K562 (cell line): ENCODE results near the gene TRUB1. TPM values are rescaled to one million over a fixed set of nuclear protein-coding genes. Genes with fewer than 3 reads are reported as not detected.

Experiments used
- ATAC-seq: fragments of 200-7000 bp; cut with Tn5 transposase; 3 replicates; pipeline ENCODE4 v1.9.1; 2020; ENCODE audit warnings: moderate library complexity
- BruUV-seq: library from RNA; stranded (reverse); fragments of 400-500 nt; replicated peaks from 2 replicates; lab custom pipeline; 2021; lab: Mats Ljungman, UMichigan
- CTCF ChIA-PET: fragments of 300-600 bp; formaldehyde crosslinking; extraction: SDS; loops from one replicate; lab custom pipeline; 2021; ENCODE audit warnings: low intra/inter-chr PET ratio; lab: Yijun Ruan, JAX
- POLR2A ChIA-PET: fragments of 300-600, 350-650 bp; sonication (Branson Sonifier 250); formaldehyde crosslinking; extraction: SDS; loops from one replicate; lab custom pipeline; 2021; ENCODE audit warnings: antibody characterized with exemption, inconsistent platforms; lab: Yijun Ruan, JAX
- DNase-seq, 4 experiments: peaks; one replicate each; pipeline versions ENCODE4 v3.0.0 to v3.0.0-alpha.2; 2011 to 2018; ENCODE audit warnings: low spot score in 3 of 4, mixed read lengths in 3 of 4; ENCODE audit errors: extremely low read depth in 1 of 4
- FAIRE-seq: peaks from 2 replicates; lab custom pipeline; 2011; peaks lifted over from hg19 to GRCh38; lab: Jason Lieb, UNC
- H2AFZ ChIP-seq: 2 replicates; pipeline ENCODE4 v1.6.0; 2011; ENCODE audit warnings: low read depth, low read length, control low read depth, inconsistent platforms
- H3K27ac ChIP-seq: fragments of 200-600 bp; 3 replicates; pipeline ENCODE4 v1.8.0; 2011; ENCODE audit warnings: low read depth, mild to moderate bottlenecking, control low read depth, inconsistent platforms, low read length, moderate library complexity, mixed read lengths; ENCODE audit errors: extremely low read depth
- H3K27me3 ChIP-seq, 2 experiments: fragments of 300-600 bp in 1 of 2; 2 replicates in 1 of 2; 3 replicates in 1 of 2; pipeline versions ENCODE4 v1.6.0 to v1.8.0; 2011; ENCODE audit warnings: inconsistent platforms in 2 of 2, low read length in 2 of 2, mild to moderate bottlenecking in 1 of 2, mixed read lengths in 1 of 2, moderate library complexity in 1 of 2; ENCODE audit not compliant: control insufficient read depth in 2 of 2, insufficient read depth in 2 of 2
- H3K36me3 ChIP-seq: fragments of 300-600 bp; 3 replicates; pipeline ENCODE4 v1.8.0; 2011; ENCODE audit warnings: mild to moderate bottlenecking, low read length, inconsistent platforms; ENCODE audit not compliant: control insufficient read depth, insufficient read depth
- H3K4me1 ChIP-seq, 2 experiments: fragments of 200-600 bp in 1 of 2; replicated peaks in 1 of 2; 2 replicates in 1 of 2; 3 replicates in 1 of 2; pipeline versions ENCODE4 v1.5.1 to v1.8.0; 2011; ENCODE audit warnings: inconsistent platforms in 2 of 2, low read length in 2 of 2, mild to moderate bottlenecking in 1 of 2, mixed read lengths in 1 of 2, moderate library complexity in 1 of 2; ENCODE audit not compliant: control insufficient read depth in 2 of 2, insufficient read depth in 2 of 2
- H3K4me2 ChIP-seq: 2 replicates; pipeline ENCODE4 v1.6.1; 2011; ENCODE audit warnings: low read length, control low read depth, inconsistent platforms, mixed read lengths; ENCODE audit not compliant: insufficient read depth
- H3K4me3 ChIP-seq: fragments of 200-600 bp; sonication (generic), shearing (Covaris generic); 2 replicates; pipeline ENCODE4 v1.5.1; 2016; ENCODE audit warnings: control low read depth, inconsistent platforms
- H3K79me2 ChIP-seq: fragments of 200-600 bp; 3 replicates; pipeline ENCODE4 v1.8.0; 2011; ENCODE audit warnings: low read length, inconsistent platforms; ENCODE audit not compliant: control insufficient read depth, insufficient read depth
- H3K9ac ChIP-seq, 2 experiments: 2 replicates each; pipeline versions ENCODE4 v1.6.0 to v1.6.1; 2011; ENCODE audit warnings: low read depth in 2 of 2, low read length in 2 of 2, control low read depth in 1 of 2, inconsistent platforms in 1 of 2, mild to moderate bottlenecking in 1 of 2, mixed read lengths in 1 of 2; ENCODE audit not compliant: insufficient read depth in 1 of 2
- H3K9me1 ChIP-seq: one replicate; pipeline ENCODE4 v1.6.0; 2011; ENCODE audit warnings: inconsistent platforms, mild to moderate bottlenecking, low read length, moderate library complexity; ENCODE audit not compliant: control insufficient read depth, insufficient read depth
- H3K9me3 ChIP-seq: replicated peaks from 2 replicates; pipeline ENCODE4 v1.5.1; 2011; ENCODE audit warnings: low read depth, low read length, inconsistent platforms; ENCODE audit not compliant: control insufficient read depth, insufficient read depth
- H4K20me1 ChIP-seq: replicated peaks from 2 replicates; pipeline ENCODE4 v1.6.1; 2011; ENCODE audit warnings: low read length, inconsistent platforms, mixed read lengths; ENCODE audit not compliant: control insufficient read depth, insufficient read depth
- ATF3 ChIP-seq, 2 experiments: fragments of 450-650 bp in 1 of 2; sonication (generic) in 1 of 2; formaldehyde crosslinking in 1 of 2; IDR thresholded peaks in 1 of 2; conservative IDR thresholded peaks in 1 of 2; 2 replicates each; pipeline versions ENCODE4 v1.6.1 to v1.8.1; 2016 to 2023; ENCODE audit warnings: mild to moderate bottlenecking in 2 of 2, moderate library complexity in 2 of 2, inconsistent platforms in 1 of 2, missing genetic modification reagents in 1 of 2
- MECOM ChIP-seq: fragments of 250-450 bp; sonication (Bioruptor Pico); IDR thresholded peaks from 2 replicates; pipeline ENCODE4 v1.8.0; 2022; ENCODE audit warnings: inconsistent platforms
- ZBTB43 ChIP-seq: sonication (generic); formaldehyde crosslinking; IDR thresholded peaks from 2 replicates; pipeline ENCODE4 v1.8.0; 2023; ENCODE audit warnings: mild to moderate bottlenecking, missing genetic modification reagents
- ZNF318 ChIP-seq, 2 experiments: fragments of 450-650 bp; IDR thresholded peaks; 2 replicates each; pipeline ENCODE4 v1.6.1; 2016; ENCODE audit warnings: mild to moderate bottlenecking in 2 of 2, borderline replicate concordance in 1 of 2, low read depth in 1 of 2, moderate library complexity in 1 of 2
- WGBS: fragments of 100-300 bp; shearing (Covaris generic); methylation state at CpG from one replicate; pipeline ENCODE4 v1.1.6; 2016; ENCODE audit warnings: low coverage, mixed read lengths; ENCODE audit not compliant: insufficient coverage; ENCODE audit errors: missing lambda C conversion rate; 5-methylcytosine and 5-hydroxymethylcytosine counted together
- in situ Hi-C: fragments of 300-500 bp; cut with MboI; formaldehyde crosslinking; loops from 4 replicates; pipeline ENCODE4 v1.15.0; 2018; ENCODE audit warnings: inconsistent platforms, mixed read lengths
- intact Hi-C: fragments of 100-400 bp; cut with micrococcal nuclease; formaldehyde crosslinking; loops from 2 replicates; pipeline ENCODE4 v1.14.2; 2022
- polyA plus RNA-seq, 8 experiments: library from polyadenylated mRNA; depleted of rRNA in 4 of 8; stranded (reverse) in 5 of 8; unstranded in 3 of 8; fragments of >200 nt; fragmentation: Nextera tagmentation in 2 of 8; fragmentation: Illumina TruSeq in 1 of 8; extraction: Ambion mirVana in 2 of 8; extraction: Trizol in 1 of 8; gene quantifications; 2 replicates each; pipeline versions ENCODE4 v1.2.1 to v1.2.3, GENCODE V29; 2011 to 2014; ENCODE audit warnings: inconsistent platforms in 1 of 8, missing spikeins in 1 of 8
- total RNA-seq, 7 experiments: library from RNA; depleted of rRNA in 6 of 7; stranded (reverse); fragments of >200 nt in 6 of 7; fragmentation: Illumina TruSeq in 2 of 7; extraction: Trizol in 2 of 7; gene quantifications; 2 replicates each; pipeline versions ENCODE4 v1.2.1 to v1.2.3, GENCODE V29; 2011 to 2021; ENCODE audit warnings: low replicate concordance in 1 of 7

Gene TRUB1
- total and polyA plus RNA-seq, 9 of the 15 experiments (the other 6 are each of a cell fraction or from before 2014, with no cell fraction given): 4.6 to 16.5 (median 11.5) TPM

- in situ Hi-C loops (no loop called here), intact Hi-C loops (no loop called here)
- FAIRE-seq: no peak
- TF ChIP-seq ATF3 (IDR thresholded peaks at IDR 0.05): 0 out of 2 replicates have a peak, but pooled peaks have one; percentile 10
- TF ChIP-seq ATF3 (CRISPR knock-in tag; conservative IDR thresholded peaks at IDR 0.05): no peak
- no peak for TF ChIP-seq ZNF318 (IDR thresholded peaks at IDR 0.05; ENCODE audit: borderline replicate concordance in 1 of 2, low read depth in 1 of 2)
- no peak for TF ChIP-seq MECOM (CRISPR knock-in tag)
- no peak for TF ChIP-seq ZBTB43
- no peak overlapping the region for H3K4me2 ChIP-seq
- no peaks in the 10 kb centered on the region for H4K20me1 ChIP-seq
- no peaks in the 10 kb centered on the region for H3K9me1 ChIP-seq
- peaks cover 0 to 3% of the 10 kb centered on the region in 2 experiments; a peak in 1 of 5 replicates for H3K4me1 ChIP-seq
- ATAC-seq: no peak
- peaks cover 33% of the 10 kb centered on the region for H3K79me2 ChIP-seq
- DNase-seq: no peak
- POLR2A ChIA-PET: no interaction called here
- no peak overlapping the region for H3K27ac ChIP-seq
- peaks cover 30% of the 10 kb centered on the region; the same call in 2 of the 3 replicates for H3K36me3 ChIP-seq
- no TSS peak for BruUV-seq
- no peaks in the 10 kb centered on the region for H3K27me3 ChIP-seq
- CTCF ChIA-PET: no interaction called here
- no peak overlapping the region for H3K9ac ChIP-seq
- H3K9me3 ChIP-seq: no peaks in the 10 kb centered on the region
- no peak overlapping the region for H2AFZ ChIP-seq
- 28% methylated on average over 3 of the region's 4 CpGs for WGBS
- no peak overlapping the region for H3K4me3 ChIP-seq
Measured at GRCh38 chr10:114940735-114941134, 2.7 kb downstream of the TRUB1 start.
